GM19463 (cell line): ENCODE results near the gene MTUS2.

ENCODE experiments used
- ATAC-seq: cut with Tn5 transposase; IDR thresholded peaks from one replicate; pipeline ENCODE4 v1.9.1; 2021; ENCODE audit warnings: mild to moderate bottlenecking, moderate library complexity; ENCODE audit not compliant: unreplicated experiment

Gene MTUS2

DNA sequence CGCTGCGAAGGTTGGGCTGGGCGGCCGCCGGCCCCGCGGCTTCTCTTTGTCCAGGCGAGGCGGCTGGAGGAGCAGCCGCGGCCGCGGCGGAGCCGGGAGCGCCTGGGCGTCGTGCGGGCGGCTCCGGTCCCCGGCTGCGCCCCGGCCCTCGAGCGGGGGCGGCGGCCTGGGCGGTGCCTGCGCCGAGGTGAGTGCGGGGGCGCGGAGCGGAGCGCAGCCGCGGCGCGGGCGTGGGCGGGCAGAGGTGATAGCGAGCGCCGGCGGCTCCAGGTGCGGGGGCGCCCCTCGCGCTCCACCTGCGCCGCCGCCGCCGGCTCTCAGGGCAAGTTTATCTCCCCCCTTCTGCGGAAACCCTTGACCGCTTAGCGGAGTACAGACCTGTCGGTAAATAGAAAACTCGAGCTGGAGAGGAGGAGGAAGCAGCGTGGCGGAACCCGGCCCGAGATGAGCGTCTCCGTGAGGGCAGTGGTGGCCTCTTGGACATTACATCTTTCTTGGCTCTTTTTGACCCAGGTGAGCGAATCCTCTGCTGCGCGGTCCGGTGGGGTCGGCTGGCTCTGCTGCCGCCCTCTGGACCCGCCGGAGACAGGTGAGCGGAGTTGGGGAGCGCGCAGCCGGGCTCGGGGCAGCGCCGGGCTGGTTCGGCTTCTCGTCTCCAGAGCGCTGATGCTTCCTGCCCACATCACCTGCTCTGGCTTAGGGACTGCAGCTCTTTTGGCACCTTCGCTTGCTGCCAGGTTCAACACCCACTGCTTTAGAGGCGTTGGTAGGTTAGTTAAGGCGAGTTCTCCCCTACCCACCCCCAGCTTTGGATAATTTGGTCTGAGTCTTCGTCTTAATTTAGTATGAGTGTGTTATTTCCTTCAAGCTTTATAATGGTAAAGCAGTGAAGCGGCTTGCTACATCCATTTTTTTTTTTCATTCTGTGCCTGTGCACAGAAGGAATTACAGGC is at the start of gene MTUS2:
Gene MTUS2, plus strand, starts transcription at position 241 of the 953 bp plus-strand sequence.
- ATAC-seq = no peak

GRCh38 chr13:28778308-28779215 is 41.6 kb upstream of the MTUS2 start:
- ATAC-seq = no peak

GRCh38 chr13:28792992-28793391 is 27.1 kb upstream of the MTUS2 start:
- ATAC-seq = no peak

GRCh38 chr13:28794396-28794795 is 25.7 kb upstream of the MTUS2 start:
- no peak for ATAC-seq

GRCh38 chr13:28796938-28797257 is 23.2 kb upstream of the MTUS2 start:
- no peak for ATAC-seq

- no peak for ATAC-seq
Measured at GRCh38 chr13:28805193-28805819, 14.8 kb upstream of the MTUS2 start.

- ATAC-seq = no peak
Measured at GRCh38 chr13:28817204-28817603, 2.9 kb upstream of the MTUS2 start.

GRCh38 chr13:28819046-28819730 is 951 bp upstream of the MTUS2 start:
- no peak for ATAC-seq

DNA sequence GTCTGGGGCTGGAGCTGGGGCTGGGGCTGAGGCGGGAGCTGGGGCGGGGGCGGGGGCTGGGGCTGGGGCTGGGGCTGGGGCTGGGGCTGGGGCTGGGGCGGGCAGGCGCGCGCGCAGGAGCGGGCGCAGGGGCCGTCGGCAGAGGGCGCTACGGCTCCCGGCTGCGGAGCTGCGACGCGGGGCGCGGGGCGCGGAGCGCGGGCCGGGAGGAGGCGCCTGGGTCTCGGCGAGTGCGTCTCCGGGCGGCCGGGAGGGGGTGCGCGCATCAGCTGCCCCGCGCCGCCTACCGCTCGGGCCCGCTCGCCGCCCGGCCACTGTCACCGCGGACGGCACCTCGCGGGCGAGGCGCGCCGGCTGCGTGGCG is 422 bp upstream of the MTUS2 start:
- ATAC-seq = no peak

DNA sequence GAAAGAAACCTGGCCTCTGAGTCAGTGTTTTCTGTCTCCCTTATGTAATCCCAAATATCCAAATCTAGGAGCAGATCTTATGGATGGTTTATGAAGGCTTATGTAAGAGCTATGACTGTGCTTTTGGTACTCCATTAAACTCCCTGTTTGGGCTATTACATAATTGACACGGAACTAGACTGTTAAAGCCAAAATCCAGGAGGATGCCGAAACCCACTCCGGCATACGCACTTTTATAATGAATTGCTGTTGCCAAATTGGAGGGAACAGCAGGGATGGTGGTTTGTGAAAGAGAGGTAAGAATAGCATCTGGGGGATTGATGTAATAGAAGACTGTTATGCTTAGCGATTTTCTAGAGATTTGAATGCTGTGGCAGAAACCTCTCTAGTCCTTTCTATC is 2.0 kb downstream of the MTUS2 start:
- no peak for ATAC-seq

- ATAC-seq = no peak
Measured at GRCh38 chr13:28822801-28823200, 2.7 kb downstream of the MTUS2 start.

- no peak for ATAC-seq
Measured at GRCh38 chr13:28825379-28825778, 5.2 kb downstream of the MTUS2 start.

GRCh38 chr13:28826368-28826767 is 6.2 kb downstream of the MTUS2 start:
- ATAC-seq = no peak

- no peak for ATAC-seq
Measured at GRCh38 chr13:28830580-28830979, 10.4 kb downstream of the MTUS2 start.

- no peak for ATAC-seq
Measured at GRCh38 chr13:28831117-28831516, 11.0 kb downstream of the MTUS2 start.

GRCh38 chr13:28837111-28837510 is 17.0 kb downstream of the MTUS2 start:
- no peak for ATAC-seq

DNA sequence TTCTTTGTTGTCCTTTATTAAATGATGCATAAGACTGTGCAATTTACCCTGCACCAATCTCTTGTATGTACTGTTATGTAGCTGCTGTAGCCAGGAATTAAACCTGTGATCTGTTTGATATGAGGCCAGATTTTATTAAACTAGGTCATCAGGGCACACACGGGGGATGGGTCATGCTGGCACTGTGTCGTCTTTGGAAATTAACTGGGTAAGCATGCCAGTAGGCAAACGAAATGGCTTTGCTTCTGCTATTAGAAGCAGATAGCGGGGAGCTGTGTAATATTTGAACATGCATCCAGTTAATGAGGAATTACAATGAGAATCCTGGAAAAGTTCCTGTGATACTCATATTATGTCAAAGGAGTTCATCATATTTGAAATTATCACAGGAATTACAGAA is 23.5 kb downstream of the MTUS2 start:
- ATAC-seq = no peak

DNA sequence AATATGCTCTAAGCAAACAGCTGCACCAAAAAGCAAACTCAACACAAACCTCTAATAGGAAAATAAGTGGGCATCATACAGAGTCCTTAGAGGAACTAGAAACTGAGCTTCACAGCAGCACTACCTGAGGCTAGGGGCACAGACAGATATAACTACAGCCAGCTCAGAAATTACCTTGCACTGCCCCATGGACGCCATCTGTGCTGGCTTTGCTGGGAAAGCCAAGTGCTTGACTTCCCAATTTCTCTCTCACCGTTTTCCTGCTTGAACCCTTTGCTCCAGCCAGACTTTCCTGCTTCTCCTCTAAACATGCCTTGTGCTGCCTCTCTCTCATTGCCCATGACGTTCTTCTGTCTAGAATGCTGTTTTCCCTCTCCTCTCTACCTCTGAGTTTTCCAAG is 29.3 kb downstream of the MTUS2 start:
- ATAC-seq = no peak

- ATAC-seq = no peak
Measured at GRCh38 chr13:28850226-28850625, 30.1 kb downstream of the MTUS2 start.

- no peak for ATAC-seq
Measured at GRCh38 chr13:28851422-28851821, 31.3 kb downstream of the MTUS2 start.

DNA sequence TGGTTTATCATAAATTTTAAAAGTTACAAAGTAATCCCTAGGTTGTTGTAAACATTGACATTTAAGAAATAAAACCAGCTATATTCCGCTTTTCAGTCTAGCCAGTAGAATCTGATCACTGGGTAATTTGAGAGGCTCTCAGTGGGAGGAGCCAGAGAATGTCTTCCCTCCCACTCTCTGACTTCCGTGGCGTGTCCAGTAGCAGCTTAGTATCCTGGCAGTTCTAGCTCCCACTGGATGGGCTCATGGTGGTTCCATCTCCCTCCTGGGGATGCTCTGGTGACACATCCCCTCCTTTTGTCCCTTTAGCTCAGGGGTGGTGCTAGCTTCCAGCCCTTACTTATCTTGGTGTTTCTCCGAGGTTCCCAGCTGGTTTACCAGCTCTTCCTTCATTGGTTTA is 34.5 kb downstream of the MTUS2 start:
- no peak for ATAC-seq
